Neural progenitor cell (in vitro differentiated cells): ENCODE results near the gene ADRA2A. TPM values are rescaled to one million over a fixed set of nuclear protein-coding genes. Genes with fewer than 3 reads are reported as not detected.
A peak's percentile ranks its signal among the peaks of the same experiment; 100 is the strongest.

Source experiments
- DNase-seq: peaks from one replicate; pipeline ENCODE4 v3.0.0-alpha.2; 2016; ENCODE audit warnings: low spot score
- H2AFZ ChIP-seq: fragments of 200-600 bp; sonication (generic); replicated peaks from 2 replicates; pipeline ENCODE4 v1.6.1; 2016; ENCODE audit warnings: antibody characterized with exemption
- H3F3A ChIP-seq: fragments of 200-600 bp; sonication (generic); 2 replicates; pipeline ENCODE4 v1.6.1; 2016; ENCODE audit warnings: antibody characterized with exemption, low read depth
- H3K27ac ChIP-seq: fragments of 200-600 bp; sonication (generic); 2 replicates; pipeline ENCODE4 v1.5.1; 2016; ENCODE audit warnings: mild to moderate bottlenecking
- H3K27me3 ChIP-seq: fragments of 200-600 bp; sonication (generic); 2 replicates; pipeline ENCODE4 v1.6.1; 2016; ENCODE audit warnings: mild to moderate bottlenecking, moderate library complexity
- H3K36me3 ChIP-seq: fragments of 200-600 bp; sonication (generic); 2 replicates; pipeline ENCODE4 v1.5.1; 2016
- H3K4me1 ChIP-seq: fragments of 200-600 bp; sonication (generic); 2 replicates; pipeline ENCODE4 v1.6.1; 2016; ENCODE audit warnings: mixed run types
- H3K4me2 ChIP-seq: fragments of 200-600 bp; sonication (generic); 2 replicates; pipeline ENCODE4 v1.6.1; 2016
- H3K4me3 ChIP-seq: fragments of 200-600 bp; sonication (generic); 2 replicates; pipeline ENCODE4 v1.5.1; 2016
- H3K79me2 ChIP-seq: fragments of 200-600 bp; sonication (generic); 2 replicates; pipeline ENCODE4 v1.6.1; 2016; ENCODE audit warnings: low read depth
- H3K9ac ChIP-seq: fragments of 200-600 bp; sonication (generic); 2 replicates; pipeline ENCODE4 v1.6.1; 2016
- H3K9me3 ChIP-seq: fragments of 200-600 bp; sonication (generic); 2 replicates; pipeline ENCODE4 v1.5.1; 2016; ENCODE audit warnings: low read depth
- H4K20me1 ChIP-seq: fragments of 200-600 bp; sonication (generic); 2 replicates; pipeline ENCODE4 v1.6.1; 2016; ENCODE audit warnings: low read depth
- H3K27ac Mint-ChIP-seq: 3 replicates; pipeline ENCODE4 v1.8.0; 2021; ENCODE audit warnings: mixed read lengths
- H3K27me3 Mint-ChIP-seq: 2 replicates; pipeline ENCODE4 v1.8.0; 2022; ENCODE audit warnings: low read depth, mild to moderate bottlenecking, inconsistent platforms, moderate library complexity, mixed read lengths; ENCODE audit not compliant: insufficient read depth
- H3K36me3 Mint-ChIP-seq: 3 replicates; pipeline ENCODE4 v1.8.0; 2021; ENCODE audit warnings: mixed read lengths
- H3K4me1 Mint-ChIP-seq: 3 replicates; pipeline ENCODE4 v1.8.0; 2021; ENCODE audit warnings: mixed read lengths
- H3K4me3 Mint-ChIP-seq: 3 replicates; pipeline ENCODE4 v1.8.0; 2021; ENCODE audit warnings: mild to moderate bottlenecking, moderate library complexity, mixed read lengths
- H3K9me3 Mint-ChIP-seq: 3 replicates; pipeline ENCODE4 v1.8.0; 2020; ENCODE audit warnings: mixed read lengths
- EZH2 ChIP-seq: fragments of 200-600 bp; sonication (generic); IDR thresholded peaks from 2 replicates; pipeline ENCODE4 v1.6.1; 2017; ENCODE audit warnings: antibody characterized with exemption, mild to moderate bottlenecking, moderate library complexity
- EZH2phosphoT487 ChIP-seq: fragments of 200-600 bp; sonication (generic); IDR thresholded peaks from 2 replicates; pipeline ENCODE4 v1.6.1; 2017; ENCODE audit warnings: antibody characterized with exemption
- total RNA-seq: library from RNA; depleted of rRNA; stranded (reverse); fragments of >200 nt; gene quantifications from 2 replicates; pipeline ENCODE4 v1.2.3, GENCODE V29; 2015; ENCODE audit warnings: low replicate concordance
- TF ChIP-seq, protein P1 (sequence below): fragments of 200-600 bp; sonication (generic); IDR thresholded peaks from 2 replicates; pipeline ENCODE4 v1.5.1; 2017; ENCODE audit warnings: antibody characterized with exemption, mild to moderate bottlenecking

The ADRA2A gene
- total RNA-seq, 1 donor from 2014 or later: not detected

DNA sequence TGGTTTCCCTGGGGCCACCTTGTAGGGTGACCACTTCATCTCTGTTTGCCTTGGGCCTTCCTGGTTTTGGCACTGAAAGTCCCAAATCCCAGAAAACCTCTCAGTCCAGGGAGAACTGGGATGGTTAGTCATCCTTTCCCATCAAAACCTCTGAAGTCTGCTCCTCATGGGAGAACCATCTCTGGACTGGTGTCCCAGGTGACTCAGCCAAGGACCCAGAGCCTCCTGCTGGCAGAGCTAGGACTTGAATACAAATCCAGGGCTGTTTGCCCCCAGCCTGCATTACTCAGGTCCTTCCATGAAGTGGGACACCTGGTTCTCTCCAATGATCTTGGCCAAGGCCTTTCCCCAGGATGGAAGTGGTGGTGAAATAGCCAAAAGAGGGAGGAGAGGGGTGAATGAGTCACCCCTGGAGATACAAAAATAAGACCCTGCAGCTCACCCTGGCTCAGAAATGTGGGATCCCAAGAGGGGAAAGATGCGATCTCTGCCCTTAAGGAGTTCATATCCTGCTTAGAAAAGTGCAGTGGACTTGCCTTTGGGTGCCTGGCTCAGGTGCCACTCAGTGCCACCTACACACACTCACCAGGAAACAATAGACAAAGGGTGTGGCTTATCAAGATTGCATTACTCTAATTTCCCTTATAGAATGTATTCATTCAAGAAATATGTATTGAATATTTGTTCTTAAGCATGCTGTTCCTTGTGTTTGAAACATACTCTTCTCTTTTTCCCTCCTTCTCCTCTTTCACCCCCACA lies 22.0 kb downstream of the ADRA2A start:
- Mint-ChIP-seq H3K27ac (no peak overlapping the region), H3K4me3 (no peak overlapping the region), H3K27me3 (peaks cover 16% of the 10 kb centered on the region), H3K9me3 (no peaks in the 10 kb centered on the region), H3K36me3 (no peaks in the 10 kb centered on the region), H3K4me1 (no peaks in the 10 kb centered on the region)
- no peaks in the 10 kb centered on the region for H3K4me1 ChIP-seq
- no peak for TF ChIP-seq EZH2phosphoT487
- no peaks in the 10 kb centered on the region for H3F3A ChIP-seq
- H3K9ac ChIP-seq: no peak overlapping the region
- no peak overlapping the region for H3K4me2 ChIP-seq
- DNase-seq: no peak
- no peaks in the 10 kb centered on the region for H4K20me1 ChIP-seq
- H3K27me3 ChIP-seq: no peaks in the 10 kb centered on the region
- H3K79me2 ChIP-seq: no peaks in the 10 kb centered on the region
- no peak overlapping the region for H2AFZ ChIP-seq
- H3K27ac ChIP-seq: no peak overlapping the region
- H3K9me3 ChIP-seq: no peaks in the 10 kb centered on the region
- H3K4me3 ChIP-seq: no peak overlapping the region
- no peaks in the 10 kb centered on the region for H3K36me3 ChIP-seq

DNA sequence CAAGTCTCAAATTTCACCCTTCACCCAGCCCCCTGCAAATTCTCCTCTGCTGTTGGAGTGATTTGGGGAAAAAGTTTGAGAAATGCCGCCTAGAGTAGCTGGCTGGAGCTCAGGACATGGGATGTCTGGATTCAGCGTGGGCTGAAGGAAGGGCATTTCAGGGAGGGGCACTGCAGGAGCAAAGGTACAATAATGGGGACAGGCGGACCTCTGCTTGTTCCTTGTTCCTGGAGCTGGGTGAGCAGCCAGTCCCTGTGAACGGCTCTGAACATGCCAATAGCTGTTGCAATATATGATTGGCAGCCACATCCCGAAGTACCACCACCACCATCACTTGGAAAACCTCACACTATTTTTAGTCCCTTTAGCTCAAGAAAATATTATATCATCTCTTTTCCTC lies 23.4 kb downstream of the ADRA2A start:
- no peaks in the 10 kb centered on the region for H3K4me1 ChIP-seq
- Mint-ChIP-seq H3K4me1 (no peaks in the 10 kb centered on the region), H3K27me3 (peaks cover 18% of the 10 kb centered on the region), H3K4me3 (no peak overlapping the region), H3K9me3 (no peaks in the 10 kb centered on the region), H3K36me3 (no peaks in the 10 kb centered on the region), H3K27ac (no peak overlapping the region)
- H4K20me1 ChIP-seq: no peaks in the 10 kb centered on the region
- no peaks in the 10 kb centered on the region for H3K9me3 ChIP-seq
- DNase-seq: no peak
- no peak overlapping the region for H3K9ac ChIP-seq
- H3K27ac ChIP-seq: no peak overlapping the region
- no peak overlapping the region for H3K4me2 ChIP-seq
- TF ChIP-seq, protein P1, sequence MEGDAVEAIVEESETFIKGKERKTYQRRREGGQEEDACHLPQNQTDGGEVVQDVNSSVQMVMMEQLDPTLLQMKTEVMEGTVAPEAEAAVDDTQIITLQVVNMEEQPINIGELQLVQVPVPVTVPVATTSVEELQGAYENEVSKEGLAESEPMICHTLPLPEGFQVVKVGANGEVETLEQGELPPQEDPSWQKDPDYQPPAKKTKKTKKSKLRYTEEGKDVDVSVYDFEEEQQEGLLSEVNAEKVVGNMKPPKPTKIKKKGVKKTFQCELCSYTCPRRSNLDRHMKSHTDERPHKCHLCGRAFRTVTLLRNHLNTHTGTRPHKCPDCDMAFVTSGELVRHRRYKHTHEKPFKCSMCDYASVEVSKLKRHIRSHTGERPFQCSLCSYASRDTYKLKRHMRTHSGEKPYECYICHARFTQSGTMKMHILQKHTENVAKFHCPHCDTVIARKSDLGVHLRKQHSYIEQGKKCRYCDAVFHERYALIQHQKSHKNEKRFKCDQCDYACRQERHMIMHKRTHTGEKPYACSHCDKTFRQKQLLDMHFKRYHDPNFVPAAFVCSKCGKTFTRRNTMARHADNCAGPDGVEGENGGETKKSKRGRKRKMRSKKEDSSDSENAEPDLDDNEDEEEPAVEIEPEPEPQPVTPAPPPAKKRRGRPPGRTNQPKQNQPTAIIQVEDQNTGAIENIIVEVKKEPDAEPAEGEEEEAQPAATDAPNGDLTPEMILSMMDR: no peak
- TF ChIP-seq EZH2phosphoT487 (no peak), EZH2 (no peak)
- H3K4me3 ChIP-seq: no peak overlapping the region
- no peaks in the 10 kb centered on the region for H3K27me3 ChIP-seq
- H3K36me3 ChIP-seq: no peaks in the 10 kb centered on the region
- no peak overlapping the region for H2AFZ ChIP-seq
- no peaks in the 10 kb centered on the region for H3F3A ChIP-seq
- H3K79me2 ChIP-seq: no peaks in the 10 kb centered on the region

DNA sequence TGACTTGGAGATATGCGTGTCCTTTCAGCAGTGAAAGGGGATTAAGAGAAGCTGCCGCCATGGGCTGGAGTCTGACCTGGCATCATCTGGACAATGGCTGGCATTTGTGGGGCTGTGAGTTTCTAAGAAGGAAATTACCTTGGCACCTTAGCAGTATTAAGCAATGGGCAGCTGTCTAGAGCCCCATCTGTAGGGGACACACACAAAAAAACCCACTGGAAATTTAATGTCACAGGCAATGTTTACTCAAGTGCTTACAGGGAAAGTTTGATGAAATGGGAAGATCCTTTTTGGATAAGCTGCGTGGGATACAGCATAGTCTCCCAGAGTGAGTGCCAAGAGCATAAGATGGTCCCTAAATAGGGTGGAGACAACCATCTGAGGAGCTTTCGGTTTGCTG lies 25.0 kb downstream of the ADRA2A start:
- no peaks in the 10 kb centered on the region for H4K20me1 ChIP-seq
- no peaks in the 10 kb centered on the region for H3K36me3 ChIP-seq
- no peaks in the 10 kb centered on the region for H3K79me2 ChIP-seq
- H3F3A ChIP-seq: no peaks in the 10 kb centered on the region
- no peaks in the 10 kb centered on the region for H3K27me3 ChIP-seq
- Mint-ChIP-seq H3K4me3 (no peak overlapping the region), H3K36me3 (no peaks in the 10 kb centered on the region), H3K27ac (no peak overlapping the region), H3K9me3 (no peaks in the 10 kb centered on the region), H3K27me3 (peaks cover 18% of the 10 kb centered on the region), H3K4me1 (no peaks in the 10 kb centered on the region)
- no peak overlapping the region for H3K4me3 ChIP-seq
- no peaks in the 10 kb centered on the region for H3K4me1 ChIP-seq
- H3K27ac ChIP-seq: no peak overlapping the region
- H3K9ac ChIP-seq: no peak overlapping the region
- peak; percentile 18 for DNase-seq
- TF ChIP-seq, protein P1: no peak
- TF ChIP-seq EZH2: no peak
- TF ChIP-seq EZH2phosphoT487: no peak
- no peak overlapping the region for H2AFZ ChIP-seq
- no peaks in the 10 kb centered on the region for H3K9me3 ChIP-seq
- no peak overlapping the region for H3K4me2 ChIP-seq

DNA sequence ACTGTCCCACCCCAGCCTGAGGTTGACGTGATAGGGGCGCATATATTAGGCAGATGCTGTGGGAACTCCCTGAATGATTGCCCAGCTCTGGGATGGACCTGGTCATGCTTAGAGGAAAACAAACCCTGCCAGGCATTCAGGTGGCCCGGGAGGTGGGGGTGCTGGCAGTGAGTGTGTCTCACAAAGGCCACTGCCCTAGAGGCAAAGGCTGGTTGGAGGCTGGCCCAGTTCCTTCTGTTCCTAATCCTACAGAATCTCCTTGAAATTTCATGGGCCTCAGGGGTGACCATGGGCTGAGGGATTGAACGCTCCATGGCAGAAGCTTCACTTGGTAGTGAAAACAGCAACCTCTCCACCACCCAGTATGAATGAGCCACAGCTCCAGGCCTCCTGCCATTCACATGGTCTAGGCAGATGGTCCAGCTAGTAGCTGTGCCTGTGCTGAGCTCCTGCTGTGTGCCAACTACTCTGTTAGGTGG lies 25.6 kb downstream of the ADRA2A start:
- Histone ChIP-seq H3K4me1 (no peaks in the 10 kb centered on the region), H3K9ac (no peak overlapping the region), H3K27ac (no peak overlapping the region), H3K27me3 (no peaks in the 10 kb centered on the region), H4K20me1 (no peaks in the 10 kb centered on the region), H3F3A (no peaks in the 10 kb centered on the region), H3K79me2 (no peaks in the 10 kb centered on the region), H3K4me2 (no peak overlapping the region), H2AFZ (no peak overlapping the region), H3K4me3 (no peak overlapping the region), H3K36me3 (no peaks in the 10 kb centered on the region), H3K9me3 (no peaks in the 10 kb centered on the region)
- no peaks in the 10 kb centered on the region for H3K36me3 Mint-ChIP-seq
- no peak overlapping the region for H3K27ac Mint-ChIP-seq
- H3K4me1 Mint-ChIP-seq: no peaks in the 10 kb centered on the region
- peaks cover 15% of the 10 kb centered on the region for H3K27me3 Mint-ChIP-seq
- H3K9me3 Mint-ChIP-seq: no peaks in the 10 kb centered on the region
- DNase-seq: no peak
- TF ChIP-seq EZH2: no peak
- TF ChIP-seq, protein P1: no peak
- TF ChIP-seq EZH2phosphoT487: no peak
- H3K4me3 Mint-ChIP-seq: no peak overlapping the region
